Mesendoderm (in vitro differentiated cells): ENCODE measurements around the gene SSUH2.
A peak's percentile ranks its signal among the peaks of the same experiment; 100 is the strongest.

Experiments used
- DNase-seq: peaks from one replicate; pipeline ENCODE4 v3.0.0; 2013
- H2AK5ac ChIP-seq: 2 replicates; pipeline ENCODE4 v1.6.1; 2013; ENCODE audit warnings: low read length, inconsistent platforms
- H2BK120ac ChIP-seq: 2 replicates; pipeline ENCODE4 v1.6.1; 2013; ENCODE audit warnings: low read depth, mild to moderate bottlenecking, low read length, moderate library complexity, mixed read lengths
- H2BK15ac ChIP-seq: replicated peaks from 2 replicates; pipeline ENCODE4 v1.6.1; 2013; ENCODE audit warnings: low read depth, mild to moderate bottlenecking, moderate library complexity
- H2BK5ac ChIP-seq: 2 replicates; pipeline ENCODE4 v1.6.1; 2013; ENCODE audit warnings: low read length, inconsistent platforms
- H3K18ac ChIP-seq: 2 replicates; pipeline ENCODE4 v1.6.1; 2013; ENCODE audit warnings: mild to moderate bottlenecking, low read length, mixed read lengths
- H3K23ac ChIP-seq: one replicate; pipeline ENCODE4 v1.6.1; 2013; ENCODE audit warnings: low read length
- H3K27ac ChIP-seq: 2 replicates; pipeline ENCODE4 v1.5.1; 2013; ENCODE audit warnings: low read depth, mild to moderate bottlenecking, inconsistent platforms, low read length, moderate library complexity
- H3K27me3 ChIP-seq: 2 replicates; pipeline ENCODE4 v1.6.1; 2013; ENCODE audit warnings: low read length, control low read depth, mild to moderate bottlenecking, inconsistent platforms; ENCODE audit not compliant: insufficient read depth, poor library complexity
- H3K36me3 ChIP-seq: 2 replicates; pipeline ENCODE4 v1.6.1; 2013; ENCODE audit warnings: low read length, inconsistent platforms; ENCODE audit not compliant: control insufficient read depth, insufficient read depth
- H3K4ac ChIP-seq: one replicate; pipeline ENCODE4 v1.6.1; 2013; ENCODE audit warnings: low read depth, mild to moderate bottlenecking, low read length, moderate library complexity
- H3K4me1 ChIP-seq: 2 replicates; pipeline ENCODE4 v1.6.1; 2013; ENCODE audit warnings: low read depth, low read length, inconsistent platforms; ENCODE audit not compliant: control insufficient read depth
- H3K4me2 ChIP-seq: 2 replicates; pipeline ENCODE4 v1.6.1; 2013; ENCODE audit warnings: low read length
- H3K4me3 ChIP-seq: 2 replicates; pipeline ENCODE4 v1.5.1; 2013; ENCODE audit warnings: mild to moderate bottlenecking, low read length
- H3K56ac ChIP-seq: one replicate; pipeline ENCODE4 v1.6.1; 2013; ENCODE audit warnings: low read length
- H3K79me1 ChIP-seq: 2 replicates; pipeline ENCODE4 v1.6.1; 2013; ENCODE audit warnings: low read length, inconsistent platforms
- H3K79me2 ChIP-seq: 2 replicates; pipeline ENCODE4 v1.6.1; 2013; ENCODE audit warnings: mild to moderate bottlenecking, low read length; ENCODE audit not compliant: control insufficient read depth, insufficient read depth
- H3K9ac ChIP-seq: 2 replicates; pipeline ENCODE4 v1.6.1; 2013; ENCODE audit warnings: low read length, inconsistent platforms
- H4K5ac ChIP-seq: one replicate; pipeline ENCODE4 v1.6.1; 2013; ENCODE audit warnings: low read length
- H4K8ac ChIP-seq: one replicate; pipeline ENCODE4 v1.6.1; 2013; ENCODE audit warnings: low read depth, mild to moderate bottlenecking, control low read depth, low read length, moderate library complexity
- WGBS: extraction: QIAGEN DNeasy Blood & Tissue Kit; methylation state at CpG from one replicate; pipeline ENCODE4 v1.1.7; 2013; ENCODE audit warnings: low lambda C conversion rate, missing lambda C conversion rate; ENCODE audit not compliant: insufficient coverage; ENCODE audit errors: extremely low coverage; 5-methylcytosine and 5-hydroxymethylcytosine counted together

Gene SSUH2

DNA sequence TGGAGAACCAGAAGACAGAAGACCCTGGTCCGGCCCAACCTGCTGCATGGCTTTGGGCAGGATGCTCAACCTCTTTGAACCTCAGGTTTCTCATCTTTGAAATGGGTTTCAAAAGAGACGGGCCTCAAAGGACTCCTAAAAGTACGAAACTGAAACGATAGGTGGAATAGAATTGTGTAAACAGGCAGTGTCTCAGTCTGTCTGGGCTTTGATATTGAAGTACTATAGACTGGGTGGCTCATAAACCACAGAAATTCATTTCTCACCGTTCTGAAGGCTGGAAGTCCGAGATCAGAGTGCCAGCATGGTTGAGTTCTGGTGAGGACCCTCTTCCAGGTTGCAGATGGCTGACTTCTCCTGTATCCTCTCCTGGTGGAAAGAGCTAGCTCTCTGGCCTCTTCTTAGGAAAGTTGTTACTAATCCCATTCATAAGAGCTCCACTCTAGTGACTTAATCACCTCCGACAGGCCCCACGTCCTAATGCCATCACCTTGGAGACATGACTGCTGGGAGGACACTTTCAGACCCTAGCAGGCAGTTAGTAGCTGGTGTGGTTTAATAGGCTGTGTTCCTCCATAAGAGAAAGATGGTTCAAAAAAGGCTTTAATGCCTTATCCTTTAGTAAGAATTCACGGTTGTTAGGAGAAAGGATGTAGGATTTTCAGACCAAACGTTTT is 35.7 kb downstream of the SSUH2 start:
- Histone ChIP-seq H3K27ac (no peak overlapping the region), H3K4me3 (no peak overlapping the region), H2BK120ac (no peak overlapping the region), H3K4me1 (no peaks in the 10 kb centered on the region), H3K79me1 (no peaks in the 10 kb centered on the region), H3K36me3 (no peaks in the 10 kb centered on the region), H4K5ac (no peak overlapping the region), H3K23ac (no peak overlapping the region), H2BK15ac (no peak overlapping the region), H3K4me2 (no peak overlapping the region), H3K9ac (no peak overlapping the region), H2AK5ac (no peak overlapping the region), H3K56ac (no peak overlapping the region), H3K79me2 (no peaks in the 10 kb centered on the region), H3K4ac (no peak overlapping the region), H2BK5ac (no peak overlapping the region), H3K27me3 (no peaks in the 10 kb centered on the region), H4K8ac (no peak overlapping the region), H3K18ac (no peak overlapping the region)
- DNase-seq: no peak
- no CpG with 5 or more reads among the region's 10 CpGs for WGBS

DNA sequence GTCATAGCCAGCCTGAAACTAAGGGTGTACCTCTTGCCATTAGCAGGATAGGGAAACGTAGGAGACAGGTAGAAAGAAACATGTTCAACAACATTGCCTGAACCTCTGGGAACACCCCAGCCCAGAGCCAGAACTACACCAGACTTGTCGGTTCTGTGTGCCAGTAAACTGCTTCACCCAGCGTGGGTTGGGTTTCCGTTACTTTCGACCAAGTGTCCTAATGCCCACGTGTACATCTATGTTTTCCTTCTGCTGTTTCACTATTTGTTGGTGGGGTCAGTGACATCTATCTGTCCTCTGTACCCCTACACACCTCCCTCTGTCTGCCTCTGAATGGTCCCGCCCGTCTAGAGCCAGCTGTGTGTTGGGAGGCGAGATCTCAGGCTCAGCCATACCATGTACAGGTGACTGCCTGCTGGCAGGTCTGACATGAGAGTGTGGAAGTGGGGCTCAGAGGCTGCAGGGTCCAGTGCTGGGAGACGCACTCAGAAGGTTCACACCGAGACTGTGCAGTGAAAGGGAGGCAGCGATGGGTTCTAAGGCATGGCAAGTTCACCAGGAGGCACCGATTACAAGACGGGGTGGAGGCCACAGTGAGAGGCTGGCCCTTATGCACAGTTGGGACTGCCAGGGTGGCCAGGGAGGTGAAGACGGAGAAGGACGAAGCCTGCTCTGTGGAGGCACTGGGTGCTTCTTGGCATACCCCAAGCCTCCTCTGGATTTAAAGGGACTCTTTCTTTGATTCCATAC is 36.4 kb downstream of the SSUH2 start:
- H2AK5ac ChIP-seq: no peak overlapping the region
- H3K36me3 ChIP-seq: no peaks in the 10 kb centered on the region
- H2BK120ac ChIP-seq: no peak overlapping the region
- H3K27me3 ChIP-seq: no peaks in the 10 kb centered on the region
- H3K4me3 ChIP-seq: no peak overlapping the region
- H3K27ac ChIP-seq: no peak overlapping the region
- no peak overlapping the region for H3K9ac ChIP-seq
- no peak overlapping the region for H3K23ac ChIP-seq
- H4K5ac ChIP-seq: no peak overlapping the region
- no peak overlapping the region for H2BK5ac ChIP-seq
- H3K79me1 ChIP-seq: no peaks in the 10 kb centered on the region
- H3K56ac ChIP-seq: no peak overlapping the region
- H3K4me2 ChIP-seq: no peak overlapping the region
- no peak overlapping the region for H3K4ac ChIP-seq
- WGBS: no CpG with 5 or more reads among the region's 16 CpGs
- H3K18ac ChIP-seq: no peak overlapping the region
- no peaks in the 10 kb centered on the region for H3K79me2 ChIP-seq
- no peak overlapping the region for H2BK15ac ChIP-seq
- H4K8ac ChIP-seq: no peak overlapping the region
- no peak for DNase-seq
- H3K4me1 ChIP-seq: no peaks in the 10 kb centered on the region

DNA sequence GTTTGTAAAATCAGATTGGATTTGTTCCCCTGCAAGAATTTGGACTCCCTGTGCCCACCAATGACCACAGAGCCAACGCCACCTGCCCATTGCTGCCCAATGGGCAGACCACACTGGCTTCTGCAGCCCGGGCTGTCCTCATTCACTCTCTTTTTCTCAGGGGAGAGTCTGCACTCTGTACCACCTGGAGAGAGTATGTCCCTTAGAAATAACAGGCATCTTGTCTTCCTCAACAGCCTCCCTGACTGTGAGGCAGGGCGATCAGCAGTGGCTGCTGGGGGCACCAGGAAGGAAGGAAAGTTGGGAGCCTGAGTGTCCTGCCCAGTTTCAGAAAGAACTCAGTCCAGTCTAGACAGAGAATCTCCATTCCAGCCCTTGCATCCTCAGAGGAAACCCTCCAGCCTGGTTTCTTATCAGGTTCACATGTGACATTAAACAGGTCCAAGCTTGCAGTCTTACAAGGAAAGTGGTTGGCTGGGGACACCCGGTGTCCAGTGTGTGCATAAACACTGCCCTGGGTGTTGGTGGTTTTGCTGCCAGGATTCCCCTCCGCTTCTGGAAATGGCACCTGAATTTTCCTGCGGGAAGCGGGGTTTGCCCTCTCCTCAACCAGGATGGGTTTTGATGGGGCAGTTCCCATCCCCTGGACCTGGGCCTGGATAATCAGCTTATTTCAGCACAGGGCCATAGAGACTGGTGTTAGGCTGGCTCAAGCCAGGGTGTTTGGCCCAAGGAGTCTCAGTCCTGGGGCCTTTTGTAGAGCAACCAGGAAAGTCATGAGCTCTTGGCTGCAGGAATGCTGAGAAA is 37.2 kb downstream of the SSUH2 start:
- no peak overlapping the region for H2AK5ac ChIP-seq
- DNase-seq: peak; percentile 89
- H3K27me3 ChIP-seq: no peaks in the 10 kb centered on the region
- no peak overlapping the region for H3K4ac ChIP-seq
- no peak overlapping the region for H3K56ac ChIP-seq
- WGBS: no CpG with 5 or more reads among the region's 7 CpGs
- no peaks in the 10 kb centered on the region for H3K36me3 ChIP-seq
- no peak overlapping the region for H3K23ac ChIP-seq
- H4K5ac ChIP-seq: no peak overlapping the region
- no peak overlapping the region for H2BK120ac ChIP-seq
- H3K18ac ChIP-seq: no peak overlapping the region
- H3K4me2 ChIP-seq: no peak overlapping the region
- H2BK15ac ChIP-seq: no peak overlapping the region
- H3K4me3 ChIP-seq: no peak overlapping the region
- H3K79me1 ChIP-seq: no peaks in the 10 kb centered on the region
- no peaks in the 10 kb centered on the region for H3K79me2 ChIP-seq
- no peak overlapping the region for H3K9ac ChIP-seq
- no peak overlapping the region for H2BK5ac ChIP-seq
- no peak overlapping the region for H4K8ac ChIP-seq
- H3K27ac ChIP-seq: no peak overlapping the region
- H3K4me1 ChIP-seq: no peaks in the 10 kb centered on the region

DNA sequence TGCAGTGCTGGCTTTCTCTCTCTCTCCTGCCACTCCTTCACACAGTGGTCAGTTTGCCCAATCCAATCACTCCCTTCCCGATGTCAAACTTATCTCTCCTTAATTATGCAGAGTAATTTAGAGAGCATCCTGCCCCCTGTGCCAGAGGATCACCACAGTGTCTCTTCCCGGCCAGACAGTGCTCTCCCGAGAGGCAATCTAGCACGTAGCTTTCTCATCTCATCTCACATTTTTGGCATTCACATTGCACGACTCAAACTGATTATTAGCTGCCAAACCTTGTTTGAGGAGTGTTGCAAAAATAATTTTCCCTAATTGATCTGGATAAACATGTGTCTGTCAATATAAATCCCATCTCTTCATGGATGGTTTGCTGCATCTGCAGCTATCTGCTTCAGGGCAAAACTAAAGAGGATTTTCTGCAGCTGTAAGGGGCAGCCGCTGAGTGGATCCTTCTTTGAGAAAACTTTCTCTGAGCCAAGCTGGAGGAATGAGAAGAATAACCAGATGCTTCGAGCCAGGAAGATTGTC is 37.8 kb downstream of the SSUH2 start:
- no CpG with 5 or more reads among the region's 7 CpGs for WGBS
- H3K79me2 ChIP-seq: no peaks in the 10 kb centered on the region
- H3K18ac ChIP-seq: no peak overlapping the region
- no peak overlapping the region for H4K5ac ChIP-seq
- H3K23ac ChIP-seq: no peak overlapping the region
- H3K4me2 ChIP-seq: no peak overlapping the region
- no peaks in the 10 kb centered on the region for H3K79me1 ChIP-seq
- no peak overlapping the region for H3K9ac ChIP-seq
- no peak overlapping the region for H3K27ac ChIP-seq
- no peak overlapping the region for H3K56ac ChIP-seq
- no peak overlapping the region for H3K4me3 ChIP-seq
- H2BK120ac ChIP-seq: no peak overlapping the region
- no peak overlapping the region for H3K4ac ChIP-seq
- no peaks in the 10 kb centered on the region for H3K36me3 ChIP-seq
- no peak overlapping the region for H2BK5ac ChIP-seq
- H2AK5ac ChIP-seq: no peak overlapping the region
- peak; percentile 63 for DNase-seq
- H2BK15ac ChIP-seq: no peak overlapping the region
- H3K27me3 ChIP-seq: no peaks in the 10 kb centered on the region
- H3K4me1 ChIP-seq: no peaks in the 10 kb centered on the region
- no peak overlapping the region for H4K8ac ChIP-seq

DNA sequence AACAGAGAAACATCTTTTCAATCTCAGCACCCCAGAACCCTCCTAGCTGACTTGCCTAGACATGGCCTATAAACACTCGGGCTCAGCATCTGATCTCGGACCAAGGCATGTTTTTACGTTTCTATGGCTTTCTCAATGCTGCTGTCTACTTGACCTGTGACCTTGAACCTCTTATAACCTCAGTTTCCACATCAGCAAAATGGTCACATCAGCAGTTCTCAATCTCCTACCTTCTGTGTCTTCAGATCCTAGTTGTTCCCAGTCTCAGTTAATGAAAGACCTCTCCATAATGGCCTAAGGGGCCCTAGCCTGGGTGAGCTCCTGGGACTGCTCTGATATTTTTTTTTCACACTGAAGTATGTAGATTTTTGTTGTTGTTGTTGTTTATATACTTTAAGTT is 39.6 kb downstream of the SSUH2 start:
- Histone ChIP-seq H3K56ac (no peak overlapping the region), H3K9ac (no peak overlapping the region), H2BK120ac (no peak overlapping the region), H3K4me3 (no peak overlapping the region), H3K4ac (no peak overlapping the region), H3K27me3 (no peaks in the 10 kb centered on the region), H3K4me2 (no peak overlapping the region), H3K79me1 (no peaks in the 10 kb centered on the region), H3K18ac (no peak overlapping the region), H4K5ac (no peak overlapping the region), H2BK5ac (no peak overlapping the region), H2AK5ac (no peak overlapping the region), H3K36me3 (no peaks in the 10 kb centered on the region), H3K4me1 (no peaks in the 10 kb centered on the region), H4K8ac (no peak overlapping the region), H3K23ac (no peak overlapping the region), H3K27ac (no peak overlapping the region), H3K79me2 (no peaks in the 10 kb centered on the region), H2BK15ac (no peak overlapping the region)
- no CpG with 5 or more reads among the region's 3 CpGs for WGBS
- DNase-seq: no peak
